HK-2 (cell line): ENCODE measurements around the gene ITGB2.

Source experiments
- DNase-seq: peaks from one replicate; pipeline ENCODE4 v3.0.0-alpha.2; 2018; ENCODE audit not compliant: unreplicated experiment

The ITGB2 gene

GRCh38 chr21:44940116-44940631, 19.5 kb upstream of the ITGB2 start:
- no peak for DNase-seq

- peak; percentile 73 for DNase-seq
Measured at GRCh38 chr21:44939532-44940115, 18.9 kb upstream of the ITGB2 start, which contains the start of gene SLX9. Gene SLX9, plus strand, starts transcription at chr21:44940029. Its CDS starts 29 bp downstream, at chr21:44940058.

- no peak for DNase-seq
Measured at GRCh38 chr21:44938772-44939531, 18.3 kb upstream of the ITGB2 start.

GRCh38 chr21:44935533-44935927, 14.8 kb upstream of the ITGB2 start:
- no peak for DNase-seq

GRCh38 chr21:44934797-44935532, 14.3 kb upstream of the ITGB2 start:
- no peak for DNase-seq

- no peak for DNase-seq
Measured at GRCh38 chr21:44934276-44934675, 13.6 kb upstream of the ITGB2 start.

- DNase-seq: no peak
Measured at GRCh38 chr21:44933918-44934260, 13.2 kb upstream of the ITGB2 start.

- no peak for DNase-seq
Measured at GRCh38 chr21:44933199-44933917, 12.7 kb upstream of the ITGB2 start.

GRCh38 chr21:44932408-44933181, 11.9 kb upstream of the ITGB2 start:
- no peak for DNase-seq

- DNase-seq: no peak
Measured at GRCh38 chr21:44931501-44932407, 11.1 kb upstream of the ITGB2 start.

GRCh38 chr21:44931137-44931500, 10.4 kb upstream of the ITGB2 start:
- DNase-seq: peak; percentile 30

GRCh38 chr21:44930543-44930981, 9.9 kb upstream of the ITGB2 start:
- DNase-seq: no peak

- no peak for DNase-seq
Measured at GRCh38 chr21:44929799-44930542, 9.3 kb upstream of the ITGB2 start.

GRCh38 chr21:44929242-44929798, 8.6 kb upstream of the ITGB2 start:
- no peak for DNase-seq

- peak; percentile 66 for DNase-seq
Measured at GRCh38 chr21:44928500-44929241, 8.0 kb upstream of the ITGB2 start.

GRCh38 chr21:44927587-44928461, 7.1 kb upstream of the ITGB2 start:
- peak; percentile 89 for DNase-seq

GRCh38 chr21:44927259-44927586, 6.5 kb upstream of the ITGB2 start:
- no peak for DNase-seq
